Hematopoietic multipotent progenitor cell treated with erythropoietin and hydrocortisone succinate and interleukin-3 and kit ligand, for 4 days (in vitro differentiated cells): Measurements from ENCODE around the gene TMEFF1.
"Not testable (repeated sequence)": the region's sequence is repeated elsewhere in the genome, so short reads cannot be mapped to it uniquely, and the experiment has no call there.

ENCODE experiments used
- DNase-seq: peaks from one replicate; pipeline ENCODE4 v3.0.0-alpha.2; 2015

Gene TMEFF1

DNA sequence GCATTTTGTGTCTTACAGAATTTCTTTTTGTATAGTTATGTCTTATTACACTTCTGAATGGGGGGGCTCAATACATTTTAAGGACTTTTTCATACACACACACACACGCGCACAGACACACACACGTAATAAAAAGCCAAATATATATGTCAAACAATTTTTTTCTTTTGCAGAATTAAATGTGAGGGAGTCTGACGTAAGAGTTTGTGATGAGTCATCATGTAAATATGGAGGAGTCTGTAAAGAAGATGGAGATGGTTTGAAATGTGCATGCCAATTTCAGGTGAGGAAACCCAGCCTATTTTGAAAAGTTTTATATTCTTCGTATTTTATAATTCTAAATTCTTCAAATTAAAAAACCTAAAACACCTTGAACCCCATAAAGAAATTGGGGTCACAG lies 25.6 kb downstream of the TMEFF1 start:
- peak; percentile 13 for DNase-seq

DNA sequence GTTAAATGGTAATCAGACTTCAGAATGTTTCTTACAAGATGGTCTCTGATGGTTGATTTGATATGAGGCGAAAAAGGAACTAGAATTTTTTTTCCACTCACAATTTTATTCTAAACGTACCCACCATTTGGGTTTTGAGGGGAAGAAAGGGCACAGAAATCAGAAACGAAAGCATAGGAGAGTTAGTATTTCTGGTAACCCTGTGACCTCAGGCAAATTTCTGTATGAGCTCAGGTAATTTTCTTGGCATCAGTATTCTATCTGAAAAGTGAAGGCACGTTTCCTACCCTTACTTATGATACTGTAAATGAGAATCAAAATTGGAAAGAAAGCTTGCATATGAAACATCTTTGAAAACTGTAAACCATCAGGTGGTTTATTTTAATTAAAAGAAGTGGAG lies 26.5 kb downstream of the TMEFF1 start:
- DNase-seq = peak; percentile 29

DNA sequence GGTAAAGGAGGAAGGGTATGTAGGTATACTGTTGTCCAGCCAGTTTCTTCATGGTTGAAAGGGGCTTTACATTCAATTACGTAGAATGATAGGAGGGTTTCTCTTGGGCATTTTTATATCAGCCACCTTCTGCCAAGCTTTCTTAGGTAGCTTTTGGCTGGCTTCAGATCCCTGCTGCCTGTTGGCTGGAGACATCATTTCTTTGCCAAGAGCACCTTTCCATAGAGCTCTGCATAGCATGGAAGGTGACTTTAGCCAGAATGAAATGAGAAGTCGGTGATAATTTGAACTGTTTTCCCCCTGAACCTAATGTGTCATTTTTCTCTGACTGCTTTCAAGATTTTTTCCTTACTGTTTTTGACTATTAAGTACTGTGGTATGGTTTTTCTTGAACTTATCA lies 26.9 kb downstream of the TMEFF1 start:
- no peak for DNase-seq

DNA sequence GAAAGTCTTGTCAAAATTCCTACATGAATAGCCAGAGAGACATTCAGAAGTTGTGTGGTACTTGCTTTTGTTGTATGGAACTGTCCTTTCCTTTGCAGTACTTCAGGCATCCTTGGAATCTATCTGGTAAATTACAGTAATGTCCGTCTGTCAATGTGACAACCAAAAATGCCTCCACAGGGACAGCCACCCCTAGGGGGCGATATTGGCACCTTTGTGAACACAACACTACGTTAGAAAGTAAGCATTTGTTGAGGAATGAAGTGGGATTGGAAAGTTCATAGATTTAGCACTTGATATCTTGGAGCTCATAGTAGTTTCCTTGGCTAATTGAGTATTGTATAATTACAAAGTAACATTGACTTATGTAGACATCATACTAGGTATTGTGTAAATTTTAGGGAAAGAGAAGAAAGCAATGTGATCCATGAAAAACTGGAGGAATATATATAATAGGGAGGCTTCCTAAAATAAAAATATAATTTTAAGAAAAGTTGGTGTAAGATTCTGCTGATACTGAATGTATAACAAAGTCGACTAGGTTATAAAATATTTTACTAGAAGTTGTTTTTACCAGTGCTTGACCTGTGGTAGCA lies 32.7 kb downstream of the TMEFF1 start:
- DNase-seq = peak; percentile 81

DNA sequence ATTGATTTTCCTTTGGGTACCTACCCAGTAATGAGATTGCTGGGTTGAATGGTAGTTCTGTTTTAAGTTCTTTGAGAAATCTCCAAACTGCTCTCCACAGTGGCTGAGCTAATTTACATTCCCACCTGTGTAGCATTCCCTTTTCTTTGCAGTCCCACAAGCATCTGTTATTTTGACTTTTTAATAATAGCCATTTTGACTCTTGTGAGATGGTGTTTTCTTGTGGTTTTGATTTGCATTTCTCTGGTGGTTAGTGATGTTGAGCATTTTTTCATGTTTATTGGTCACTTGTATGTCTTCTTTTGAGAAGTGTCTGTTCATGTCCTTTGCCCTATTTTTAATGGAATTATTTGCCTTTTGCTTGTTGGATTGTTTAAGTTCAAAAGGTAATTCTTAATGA lies 34.4 kb downstream of the TMEFF1 start:
- DNase-seq = not testable (repeated sequence)

DNA sequence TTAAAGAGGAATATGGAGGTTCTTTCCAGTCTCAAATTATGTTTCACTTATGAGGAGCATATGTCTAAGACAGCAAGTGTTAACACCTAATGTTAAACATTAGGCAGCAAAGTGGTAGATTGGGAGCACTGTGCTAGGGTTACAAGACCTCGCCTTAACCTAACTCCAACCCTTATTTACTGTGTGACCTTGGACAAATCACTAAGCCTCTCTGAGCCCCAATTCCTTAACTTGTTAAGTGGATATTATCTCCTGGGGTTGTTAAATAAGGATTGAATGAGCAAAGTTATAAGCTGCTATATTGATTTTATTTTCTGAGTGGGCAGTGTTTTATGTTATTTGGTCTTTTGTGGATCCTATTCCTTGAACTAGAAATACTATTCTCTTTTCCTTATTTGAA lies 38.3 kb downstream of the TMEFF1 start:
- no peak for DNase-seq

DNA sequence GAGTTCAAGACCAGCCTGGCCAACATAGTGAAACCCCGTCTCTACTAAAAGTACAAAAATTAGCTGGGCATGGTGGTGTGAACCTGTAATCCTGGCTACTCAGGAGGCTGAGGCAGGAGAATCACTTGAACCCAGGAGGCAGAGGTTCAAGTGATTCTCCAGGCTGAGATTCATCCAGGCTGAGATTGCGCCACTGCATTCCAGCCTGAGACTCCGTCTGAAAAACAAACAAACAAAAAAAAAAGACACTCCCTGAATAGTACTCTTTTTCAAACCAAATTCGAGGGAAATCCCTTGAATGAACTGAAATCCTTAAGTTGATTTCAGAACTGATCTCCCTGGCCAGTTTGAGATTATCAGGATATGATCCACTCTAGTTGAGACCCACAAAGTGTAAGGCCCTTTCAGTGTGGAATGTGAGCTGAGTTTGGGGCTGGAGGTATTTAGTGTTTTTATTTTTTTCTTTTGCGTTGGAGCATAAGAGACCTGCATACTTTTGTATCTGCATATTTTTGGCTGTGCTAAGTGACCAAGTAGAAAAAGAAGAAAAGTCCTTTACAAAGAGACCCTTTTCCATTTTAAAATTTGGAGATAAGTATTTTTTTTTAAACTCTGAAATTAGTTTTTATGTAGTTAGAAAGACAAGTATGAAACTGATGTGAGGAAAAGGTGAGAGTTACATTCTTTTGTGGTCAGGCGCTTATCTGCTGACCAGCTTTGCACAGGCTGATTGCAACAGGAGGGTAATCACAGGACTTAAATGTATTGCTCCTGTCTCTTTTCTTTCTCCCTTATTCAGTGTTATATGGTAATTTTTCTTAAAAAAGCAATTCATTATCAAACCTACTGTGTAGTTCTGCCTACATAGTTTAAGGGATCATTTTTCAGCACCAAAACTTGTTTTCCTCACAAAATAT lies 42.9 kb downstream of the TMEFF1 start:
- peak; percentile 37 for DNase-seq

DNA sequence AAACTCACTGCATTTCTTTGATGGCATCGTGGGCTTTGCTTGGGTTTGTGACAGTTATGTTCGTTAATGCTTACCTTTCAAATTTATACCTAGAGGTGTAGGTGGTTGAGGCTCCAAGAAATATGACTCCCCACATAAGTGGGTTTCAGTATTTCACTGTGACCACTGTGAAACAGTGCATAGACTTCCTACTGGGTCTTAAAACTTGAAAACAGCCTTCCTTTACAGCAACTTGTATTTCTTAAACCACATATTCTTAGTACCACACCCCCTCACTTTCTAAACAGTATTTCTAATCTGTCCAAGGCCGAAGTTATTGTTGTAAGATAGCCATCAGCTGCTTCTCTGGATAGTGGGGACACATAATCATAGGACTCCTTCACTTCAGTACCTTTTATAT lies 48.3 kb downstream of the TMEFF1 start:
- DNase-seq = no peak

DNA sequence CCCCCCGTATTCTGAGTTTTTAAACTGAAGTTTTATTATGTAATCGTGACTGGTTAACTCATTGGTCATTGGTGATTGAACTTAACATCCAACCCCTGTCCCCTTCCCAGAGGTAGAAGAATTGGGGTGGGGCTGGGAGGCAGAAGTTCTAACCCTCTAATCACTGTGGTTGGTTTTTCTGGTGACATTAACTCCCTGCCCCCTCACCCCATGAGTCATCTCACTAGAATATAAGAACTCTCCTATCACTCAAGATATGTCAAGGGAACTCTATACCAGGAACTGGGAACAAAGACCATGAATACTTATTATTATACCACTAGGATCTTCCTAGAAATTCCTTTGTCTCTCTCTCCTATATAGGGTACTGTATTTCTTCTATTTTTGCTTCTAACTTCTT lies 52.6 kb downstream of the TMEFF1 start:
- peak; percentile 22 for DNase-seq

DNA sequence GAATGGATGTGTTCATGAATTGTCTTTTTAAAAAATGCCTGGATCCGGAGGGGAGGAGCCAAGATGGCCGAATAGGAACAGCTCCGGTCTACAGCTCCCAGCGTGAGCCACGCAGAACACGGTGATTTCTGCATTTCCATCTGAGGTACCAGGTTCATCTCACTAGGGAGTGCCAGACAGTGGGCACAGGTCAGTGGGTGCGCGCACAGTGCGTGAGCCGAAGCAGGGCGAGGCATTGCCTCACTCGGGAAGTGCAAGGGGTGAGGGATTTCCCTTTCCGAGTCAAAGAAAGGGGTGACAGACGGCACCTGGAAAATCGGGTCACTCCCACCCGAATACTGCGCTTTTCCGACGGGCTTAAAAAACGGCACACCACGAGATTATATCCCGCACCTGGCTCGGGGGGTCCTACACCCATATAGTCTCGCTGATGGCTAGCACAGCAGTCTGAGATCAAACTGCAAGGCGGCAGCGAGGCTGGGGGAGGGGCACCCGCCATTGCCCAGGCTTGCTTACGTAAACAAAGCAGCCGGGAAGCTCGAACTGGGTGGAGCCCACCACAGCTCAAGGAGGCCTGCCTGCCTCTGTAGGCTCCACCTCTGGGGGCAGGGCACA lies 54.3 kb downstream of the TMEFF1 start:
- not testable (repeated sequence) for DNase-seq

DNA sequence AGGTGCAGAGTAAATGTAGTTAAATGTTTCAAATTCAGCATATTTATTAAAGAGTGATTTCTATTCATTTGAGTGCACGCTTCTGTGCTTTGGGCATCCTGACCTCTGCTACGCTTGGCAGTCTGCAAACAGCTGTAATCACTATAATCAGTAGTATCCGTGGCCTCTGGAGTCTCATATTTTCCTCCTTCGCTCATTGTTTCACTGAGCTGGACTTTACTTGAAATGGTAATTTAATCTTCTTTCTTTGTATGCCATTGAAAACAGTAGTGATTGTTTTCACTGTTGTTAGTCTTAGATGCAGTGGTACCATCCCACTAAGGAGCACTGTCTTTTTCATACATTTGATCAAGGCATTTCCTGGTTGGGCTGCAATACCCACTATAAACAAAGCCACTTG lies 61.5 kb downstream of the TMEFF1 start:
- no peak for DNase-seq

DNA sequence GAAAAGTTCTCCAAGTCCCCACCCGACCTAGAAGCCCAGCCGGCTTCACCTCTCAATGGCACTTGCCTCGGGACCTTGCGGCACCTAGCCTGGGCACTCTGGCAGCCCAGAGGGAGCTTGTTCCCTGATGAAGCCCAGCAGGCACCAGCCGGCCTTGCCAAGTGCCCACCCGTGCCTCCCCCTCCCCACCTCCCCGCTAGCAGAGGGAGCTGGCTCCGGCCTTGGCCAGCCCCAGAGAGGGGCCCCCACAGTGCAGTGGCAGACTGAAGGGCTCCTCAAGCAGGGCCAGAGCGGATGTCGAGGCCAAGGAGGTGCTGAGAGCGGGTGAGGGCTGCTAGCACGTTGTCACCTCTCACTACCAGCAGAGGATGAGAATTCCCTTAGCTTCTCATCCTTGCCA lies 67.4 kb downstream of the TMEFF1 start:
- no peak for DNase-seq

DNA sequence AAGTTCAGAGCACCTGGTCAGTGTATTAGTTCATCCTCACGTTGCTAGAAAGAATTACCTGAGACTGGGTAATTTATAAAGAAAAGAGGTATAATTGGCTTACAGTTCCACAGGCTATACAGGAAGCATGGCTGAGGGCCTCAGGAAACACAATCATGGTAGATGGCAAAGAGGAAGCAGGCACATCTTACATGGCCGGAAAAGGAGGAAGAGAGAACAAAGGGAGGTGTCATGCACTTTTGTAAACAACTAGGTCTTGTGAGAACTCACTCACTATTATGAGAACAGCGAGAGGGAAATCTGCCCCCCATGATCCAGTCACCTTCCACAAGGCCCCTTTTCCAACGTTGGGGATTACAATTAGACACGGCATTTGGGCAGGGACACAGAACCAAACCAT lies 76.1 kb downstream of the TMEFF1 start:
- DNase-seq = no peak

DNA sequence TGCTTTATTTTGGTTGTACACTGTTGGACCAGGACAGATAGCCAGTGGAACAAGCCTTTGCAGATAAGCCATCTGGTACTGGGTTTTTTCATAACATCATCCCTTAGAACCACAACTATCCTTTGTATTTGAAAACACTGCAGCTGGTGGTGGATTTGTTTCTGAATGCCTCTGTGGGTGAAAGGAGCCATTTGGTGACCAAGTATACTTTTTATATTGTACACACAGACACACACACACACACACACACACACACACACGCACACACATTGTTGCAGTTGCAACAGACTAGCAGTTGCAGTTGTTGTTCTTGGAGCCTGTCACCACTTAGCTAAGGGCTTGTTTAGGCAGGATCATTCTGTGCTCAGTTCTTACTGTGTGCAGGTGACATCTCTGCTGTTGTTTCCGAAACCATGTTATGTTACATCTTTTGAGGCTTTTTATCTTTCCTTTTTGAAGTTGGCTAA lies 82.0 kb downstream of the TMEFF1 start:
- DNase-seq = peak; percentile 4

DNA sequence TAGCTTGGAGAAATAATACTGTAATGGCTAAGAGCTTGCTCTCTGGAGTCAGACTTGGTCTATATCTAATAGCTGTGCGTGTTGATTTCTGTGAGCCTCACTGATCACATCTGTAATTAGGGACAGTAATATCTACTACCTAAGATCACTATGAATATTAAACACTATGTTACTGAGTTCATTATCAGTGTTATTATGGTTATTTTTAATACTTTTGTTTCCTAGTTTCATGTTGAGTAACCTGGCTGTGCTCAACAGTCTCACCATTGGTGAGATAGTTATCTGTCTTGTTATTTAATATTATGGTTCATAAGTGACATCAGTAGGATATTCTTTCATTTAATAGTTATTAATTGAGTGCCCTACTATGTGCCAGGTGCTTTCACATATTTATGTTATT lies 82.5 kb downstream of the TMEFF1 start:
- DNase-seq = no peak

DNA sequence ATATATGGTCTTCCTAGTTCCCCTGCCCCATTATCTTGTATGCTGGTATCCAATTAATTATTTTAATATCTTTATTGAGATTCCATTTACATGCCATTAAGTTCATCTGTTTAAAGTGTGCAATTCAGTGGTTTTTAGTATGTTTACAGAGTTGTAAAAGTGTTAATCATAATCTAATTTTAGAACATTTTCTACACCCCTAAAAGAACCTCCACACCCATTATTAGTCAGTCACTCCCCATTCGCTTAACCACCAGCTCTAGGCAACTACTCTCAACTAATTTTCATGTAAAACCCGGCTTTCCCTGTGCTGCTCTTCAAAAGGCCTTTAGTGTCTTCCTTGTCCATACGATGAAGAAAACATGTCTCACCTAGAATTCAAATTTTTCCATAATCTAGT lies 84.1 kb downstream of the TMEFF1 start:
- DNase-seq = no peak

DNA sequence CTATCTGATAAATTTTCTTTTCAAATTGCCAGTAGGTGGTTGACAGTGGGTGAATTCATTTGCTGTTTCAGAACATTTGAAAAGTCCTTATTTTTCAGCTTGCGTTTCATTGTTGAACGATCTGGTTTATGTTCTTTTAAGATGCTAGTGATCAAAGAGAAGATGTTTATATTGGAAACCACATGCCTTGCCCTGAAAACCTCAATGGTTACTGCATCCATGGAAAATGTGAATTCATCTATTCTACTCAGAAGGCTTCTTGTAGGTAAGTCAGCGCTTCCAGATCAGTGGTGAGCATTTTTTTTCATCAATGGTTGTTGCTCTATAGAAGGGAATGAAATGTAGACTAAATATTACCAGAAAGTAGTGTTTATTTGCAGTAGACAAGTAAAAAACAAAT lies 88.3 kb downstream of the TMEFF1 start:
- no peak for DNase-seq

DNA sequence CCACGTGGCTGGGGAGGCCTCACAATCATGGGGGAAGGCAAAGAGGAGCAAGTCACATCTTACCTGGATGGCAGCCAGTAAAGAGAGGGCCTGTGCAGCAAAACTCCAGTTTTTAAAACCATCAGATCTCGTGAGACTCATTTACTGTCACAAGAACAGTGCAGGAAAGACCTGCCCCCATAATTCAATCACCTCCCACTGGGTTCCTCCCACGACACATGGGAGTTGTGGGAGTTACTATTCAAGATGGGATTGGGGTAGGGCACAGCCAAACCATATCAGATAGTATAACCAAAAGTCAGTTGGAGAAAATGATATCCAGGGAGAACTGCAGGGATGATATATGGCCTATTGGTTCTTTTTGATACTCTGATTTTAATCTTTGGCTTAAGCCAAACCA lies 94.9 kb downstream of the TMEFF1 start:
- no peak for DNase-seq

DNA sequence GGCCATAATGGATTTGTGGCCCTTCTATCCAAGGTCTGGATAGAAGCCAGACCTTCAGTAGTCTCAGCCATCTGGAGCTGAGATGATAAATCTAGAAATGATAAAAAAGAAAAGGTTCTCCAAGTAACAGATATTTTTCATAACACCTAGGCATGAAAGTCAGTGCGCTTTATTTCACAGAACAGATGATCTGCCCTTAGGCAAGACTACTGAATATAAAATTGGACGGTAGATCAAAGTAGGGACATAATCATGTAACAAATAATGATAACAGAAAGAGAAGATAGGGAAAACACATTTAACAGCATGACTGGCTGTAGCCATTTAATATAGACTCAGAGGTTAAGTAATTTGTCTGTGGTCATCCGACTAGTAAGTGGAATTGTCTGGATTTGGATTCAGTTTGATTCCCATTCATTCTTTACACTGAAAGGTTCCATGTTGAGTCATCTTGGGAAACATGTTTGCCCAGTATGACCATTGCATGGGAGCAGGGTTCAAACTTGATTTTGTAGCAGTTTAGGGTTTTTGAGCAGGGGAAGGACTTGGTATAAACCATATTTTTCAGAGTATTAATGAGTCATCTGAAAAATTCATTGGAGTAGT lies 100.8 kb downstream of the TMEFF1 start:
- DNase-seq = no peak

DNA sequence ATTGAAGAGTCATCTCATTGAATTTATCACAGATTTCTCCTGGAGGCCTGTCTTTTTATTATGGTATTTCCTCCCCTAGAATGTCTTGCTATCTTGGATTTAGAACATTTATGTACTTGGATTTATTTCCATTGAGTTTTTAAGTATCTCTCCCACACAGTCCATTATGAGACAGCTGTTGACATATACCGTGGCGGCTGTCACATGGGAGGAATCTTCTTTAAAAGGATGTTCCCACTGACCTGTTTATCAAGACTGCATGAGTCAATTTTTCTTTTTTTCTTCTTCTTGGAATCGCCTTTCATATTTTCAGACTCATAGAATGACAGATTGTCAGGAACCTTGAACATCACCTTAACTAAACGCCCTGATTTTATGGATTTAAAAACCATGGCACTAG lies 102.1 kb downstream of the TMEFF1 start:
- DNase-seq = no peak

DNA sequence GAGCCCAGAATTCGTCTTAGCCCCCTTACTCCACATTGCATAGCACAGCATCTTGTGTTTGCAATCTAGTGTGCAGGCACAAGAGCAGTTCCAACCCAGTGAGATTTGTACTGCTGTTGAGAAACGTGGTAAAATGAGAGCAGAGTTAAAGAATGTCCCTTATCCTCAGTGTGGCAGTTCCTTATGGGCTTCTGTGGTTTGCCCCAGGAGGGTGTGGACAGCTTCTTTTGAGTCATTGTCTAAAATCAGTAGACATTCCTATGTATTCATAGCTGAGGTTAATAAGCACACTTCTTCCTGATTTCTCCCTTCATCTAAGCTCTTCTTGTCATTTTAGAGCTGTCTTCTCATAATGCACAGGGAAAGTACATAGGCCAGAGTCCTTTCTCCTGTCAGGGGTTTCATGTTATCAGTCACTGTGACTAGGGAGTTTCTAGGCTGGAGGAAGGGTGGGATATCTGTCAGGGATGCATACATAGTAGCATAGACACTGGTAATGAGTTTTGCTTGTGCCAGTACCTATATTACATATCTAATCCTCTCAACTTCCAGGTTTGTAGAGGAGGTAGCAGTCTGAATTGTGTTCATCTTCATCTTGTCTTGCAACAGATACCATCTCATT lies 102.9 kb downstream of the TMEFF1 start:
- DNase-seq = peak; percentile 30

DNA sequence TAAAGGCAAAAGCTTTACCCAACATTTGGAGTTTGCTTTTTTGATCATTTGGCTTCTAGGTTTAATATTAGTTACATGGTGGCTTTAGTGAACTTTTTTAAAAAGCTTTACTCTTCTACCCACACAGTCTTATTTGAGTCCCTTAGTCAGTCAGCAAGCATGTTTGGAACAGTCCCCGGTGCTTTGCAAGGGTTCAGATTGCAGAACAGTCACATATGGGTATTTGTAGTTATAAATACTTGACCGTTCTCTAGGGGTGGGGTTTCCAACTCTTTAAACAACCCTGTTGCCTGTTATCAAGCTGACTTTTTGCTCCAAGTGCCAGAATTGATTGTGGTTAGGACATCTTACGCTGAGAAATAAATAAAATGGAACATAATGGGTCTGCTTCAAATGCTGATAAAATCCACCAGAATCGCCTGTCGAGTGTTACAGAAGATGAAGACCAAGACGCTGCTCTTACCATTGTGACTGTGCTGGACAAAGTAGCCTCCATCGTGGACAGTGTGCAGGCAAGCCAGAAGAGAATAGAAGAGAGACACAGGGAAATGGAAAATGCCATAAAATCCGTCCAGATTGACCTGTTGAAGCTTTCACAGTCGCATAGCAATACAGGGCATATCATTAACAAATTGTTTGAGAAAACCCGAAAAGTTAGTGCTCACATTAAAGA lies 105.0 kb downstream of the TMEFF1 start, which contains the start of gene CAVIN4:
Gene CAVIN4 (plus strand): TSS at position 304 of the 673 bp plus-strand sequence. CDS start 65 bp downstream, at position 369.
- DNase-seq = no peak
